ENCODE data around the gene CTDSPL. TPM values are rescaled to one million over a fixed set of nuclear protein-coding genes. Genes with fewer than 3 reads are reported as not detected.

CTDSPL gene
- total RNA-seq, 1 donor from 2014 or later: 56.3 TPM

GRCh38 chr3:37825744-37826400 lies 35.8 kb upstream of the CTDSPL start:
- Histone ChIP-seq H3K27me3 (ENCODE audit: low read depth) (no peaks in the 10 kb centered on the region), H3K9me3 (replicated peaks) (no peaks in the 10 kb centered on the region), H3K4me3 (no peak overlapping the region), H3K27ac (replicated peaks) (no peak overlapping the region), H3K4me1 (peaks cover 33% of the 10 kb centered on the region), H3K36me3 (peaks cover 2% of the 10 kb centered on the region)
- DNase-seq: no peak
- intact Hi-C loops (cut with micrococcal nuclease): no loop called here
- TF ChIP-seq CTCF (IDR thresholded peaks at IDR 0.05; ENCODE audit: borderline replicate concordance): no peak

- Histone ChIP-seq H3K27me3 (ENCODE audit: low read depth) (no peaks in the 10 kb centered on the region), H3K27ac (replicated peaks) (no peak overlapping the region), H3K4me3 (no peak overlapping the region), H3K4me1 (peaks cover 33% of the 10 kb centered on the region), H3K36me3 (no peaks in the 10 kb centered on the region), H3K9me3 (replicated peaks) (no peaks in the 10 kb centered on the region)
- intact Hi-C loops (cut with micrococcal nuclease): no loop called here
- TF ChIP-seq CTCF (IDR thresholded peaks at IDR 0.05; ENCODE audit: borderline replicate concordance): no peak
- no peak for DNase-seq
These were observed 35.2 kb upstream of the CTDSPL start for GRCh38 chr3:37826502-37826901.

- no peak for TF ChIP-seq CTCF (IDR thresholded peaks at IDR 0.05; ENCODE audit: borderline replicate concordance)
- H3K4me1 ChIP-seq: peaks cover 33% of the 10 kb centered on the region
- no peak overlapping the region for H3K27ac ChIP-seq (replicated peaks)
- no peak overlapping the region for H3K4me3 ChIP-seq
- no peaks in the 10 kb centered on the region for H3K27me3 ChIP-seq (ENCODE audit: low read depth)
- DNase-seq: no peak
- no peaks in the 10 kb centered on the region for H3K36me3 ChIP-seq
- intact Hi-C loops (cut with micrococcal nuclease): no loop called here
- no peaks in the 10 kb centered on the region for H3K9me3 ChIP-seq (replicated peaks)
These were observed 34.7 kb upstream of the CTDSPL start for GRCh38 chr3:37826933-37827332.

- no peak for DNase-seq
- Histone ChIP-seq H3K4me1 (no peaks in the 10 kb centered on the region), H3K9me3 (replicated peaks) (no peaks in the 10 kb centered on the region), H3K36me3 (no peaks in the 10 kb centered on the region), H3K27me3 (ENCODE audit: low read depth) (no peaks in the 10 kb centered on the region), H3K4me3 (no peak overlapping the region), H3K27ac (replicated peaks) (no peak overlapping the region)
- TF ChIP-seq CTCF (IDR thresholded peaks at IDR 0.05; ENCODE audit: borderline replicate concordance): no peak
- intact Hi-C loops (cut with micrococcal nuclease): no loop called here
These were observed 29.2 kb upstream of the CTDSPL start for GRCh38 chr3:37832480-37832879.

GRCh38 chr3:37833302-37834186 lies 28.1 kb upstream of the CTDSPL start:
- H3K27me3 ChIP-seq (ENCODE audit: low read depth): no peaks in the 10 kb centered on the region
- H3K9me3 ChIP-seq (replicated peaks): no peaks in the 10 kb centered on the region
- DNase-seq: no peak
- no peaks in the 10 kb centered on the region for H3K4me1 ChIP-seq
- H3K27ac ChIP-seq (replicated peaks): no peak overlapping the region
- no peaks in the 10 kb centered on the region for H3K36me3 ChIP-seq
- intact Hi-C loops (cut with micrococcal nuclease): no loop called here
- TF ChIP-seq CTCF (IDR thresholded peaks at IDR 0.05; ENCODE audit: borderline replicate concordance): peak; percentile 62
- H3K4me3 ChIP-seq: no peak overlapping the region

Data from left ventricle myocardium inferior (tissue), 1 donor.